Hematopoietic multipotent progenitor cell treated with erythropoietin and hydrocortisone succinate and interleukin-3 and kit ligand, for 4 days (in vitro differentiated cells): ENCODE results near the gene TOP3B.
"Not testable (repeated sequence)": the region's sequence is repeated elsewhere in the genome, so short reads cannot be mapped to it uniquely, and the experiment has no call there.

Source experiments
- DNase-seq: peaks from one replicate; pipeline ENCODE4 v3.0.0-alpha.2; 2015

The TOP3B gene

DNA sequence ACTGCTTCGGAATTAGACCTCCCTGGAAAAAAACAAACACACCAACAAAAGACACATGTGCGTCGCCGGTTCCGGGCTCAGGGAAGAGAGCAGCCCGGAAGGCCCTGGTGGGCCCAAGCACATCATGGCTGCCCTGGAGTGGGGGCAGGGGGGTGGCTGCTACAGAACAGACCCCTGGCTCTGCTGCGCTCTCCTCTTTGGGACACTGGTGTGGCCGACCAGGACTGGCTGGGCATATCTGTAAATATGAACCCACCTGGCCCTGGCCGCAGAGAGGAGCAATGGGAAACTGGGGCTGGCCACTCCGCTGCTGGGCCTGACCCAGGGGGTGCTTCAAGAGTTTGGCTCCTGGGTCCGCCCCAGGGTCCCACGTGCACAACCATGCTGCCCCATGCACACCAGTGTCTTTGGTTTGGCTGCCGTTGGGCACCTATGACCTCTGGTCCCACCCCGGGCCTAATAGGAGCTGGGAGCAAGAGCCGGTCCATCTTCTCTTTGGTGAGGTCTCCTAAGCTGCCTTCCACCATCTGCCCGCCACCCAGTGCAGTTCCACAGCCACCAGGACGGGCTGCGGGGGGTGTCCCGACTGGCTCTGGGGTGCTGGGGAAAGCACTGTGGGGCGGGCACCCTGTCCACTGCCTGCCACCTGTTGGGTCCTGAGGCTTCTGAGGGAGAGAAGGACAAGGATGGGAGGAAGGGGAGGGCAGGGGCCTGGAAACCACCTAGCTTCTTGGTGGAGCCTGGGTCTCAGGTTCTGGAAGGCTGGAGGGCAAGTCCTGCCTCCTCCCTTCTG lies 60.0 kb downstream of the TOP3B start:
- DNase-seq, result no peak

DNA sequence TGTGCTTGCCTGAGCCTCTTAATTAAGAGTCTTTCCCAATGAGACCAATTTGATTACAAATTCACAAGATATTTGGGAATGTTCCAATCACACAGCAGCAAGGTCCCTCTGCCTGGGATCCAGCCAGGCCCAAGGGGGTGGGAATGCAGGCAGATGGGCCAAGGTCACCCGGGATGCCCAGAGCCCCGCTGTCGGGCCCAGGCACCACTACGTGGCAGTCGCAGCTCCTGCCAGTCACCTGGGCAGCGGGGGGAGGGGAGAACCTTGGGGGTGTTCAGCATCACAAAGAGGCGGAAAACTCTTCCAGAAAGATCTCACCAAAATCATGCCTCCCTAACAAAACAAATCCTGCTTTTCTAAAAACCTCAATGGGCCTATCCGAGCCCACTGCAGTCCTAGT lies 60.9 kb downstream of the TOP3B start:
- DNase-seq, result no peak

DNA sequence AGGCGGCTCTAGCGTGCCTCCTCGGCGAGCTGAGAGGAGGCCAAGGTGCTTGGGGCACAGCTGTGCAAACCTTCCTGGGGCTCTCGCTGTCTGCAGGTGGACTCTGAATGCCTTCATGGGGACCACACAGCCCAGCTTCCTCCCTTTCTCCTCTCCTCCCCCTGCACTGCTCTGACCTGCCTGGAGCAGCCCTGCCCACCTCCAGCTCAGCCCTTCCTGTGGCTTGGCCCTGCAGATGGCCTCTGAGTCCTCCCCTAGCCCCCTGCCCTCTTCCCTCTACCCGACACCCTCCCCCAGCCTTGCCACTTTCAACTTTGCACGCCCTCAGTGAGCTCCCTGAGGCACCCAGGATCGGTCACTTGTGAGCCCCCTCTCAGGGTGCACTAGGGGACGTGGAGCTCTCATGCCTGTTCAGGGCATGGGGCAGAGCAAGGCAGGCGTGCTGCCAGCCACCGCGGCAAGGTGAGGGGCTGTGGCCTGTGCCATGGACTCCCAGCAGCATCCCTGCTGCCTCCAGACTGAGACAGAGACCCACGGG lies 61.3 kb downstream of the TOP3B start:
- DNase-seq, result no peak

DNA sequence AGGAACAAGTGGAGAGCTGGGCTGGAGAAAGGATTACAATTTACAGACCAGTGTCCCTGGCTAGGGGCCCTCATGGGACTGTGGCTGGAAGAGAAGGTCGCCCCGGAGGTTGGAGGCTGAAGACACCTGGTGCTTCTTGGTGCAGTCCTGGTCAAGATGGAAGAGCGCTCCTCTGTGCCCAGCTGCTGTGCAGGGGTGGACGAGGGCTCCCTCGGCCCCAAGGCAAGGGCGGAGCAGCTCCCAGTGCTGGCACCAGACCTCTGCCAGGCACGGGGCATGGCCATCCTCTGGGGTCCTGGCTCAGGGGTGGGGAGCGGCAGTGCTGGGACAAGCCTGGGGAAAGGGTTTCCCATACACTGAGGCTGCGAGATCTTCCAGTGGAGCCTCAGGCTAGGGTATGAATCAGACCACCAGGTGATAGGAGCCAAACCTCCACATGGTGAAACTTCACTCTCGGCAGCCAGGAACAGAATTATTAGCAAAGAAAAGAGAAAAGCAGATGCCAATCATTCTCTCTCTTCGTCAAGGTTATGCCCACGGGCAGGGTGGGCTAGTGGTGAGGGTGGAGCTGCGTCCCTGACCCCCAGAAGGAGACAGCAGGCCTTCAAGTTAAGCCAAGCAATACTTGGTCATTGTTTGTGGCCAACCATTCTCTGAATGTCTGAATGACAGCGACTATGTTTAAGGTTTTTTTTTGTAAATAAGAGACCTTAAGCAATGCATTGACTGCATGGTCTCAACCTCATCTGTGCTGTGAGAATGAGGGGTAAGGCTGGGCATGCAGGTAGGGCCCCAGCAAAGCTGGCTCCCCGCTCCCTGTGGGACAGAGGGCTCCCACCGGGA lies 62.0 kb downstream of the TOP3B start:
- DNase-seq, result no peak

DNA sequence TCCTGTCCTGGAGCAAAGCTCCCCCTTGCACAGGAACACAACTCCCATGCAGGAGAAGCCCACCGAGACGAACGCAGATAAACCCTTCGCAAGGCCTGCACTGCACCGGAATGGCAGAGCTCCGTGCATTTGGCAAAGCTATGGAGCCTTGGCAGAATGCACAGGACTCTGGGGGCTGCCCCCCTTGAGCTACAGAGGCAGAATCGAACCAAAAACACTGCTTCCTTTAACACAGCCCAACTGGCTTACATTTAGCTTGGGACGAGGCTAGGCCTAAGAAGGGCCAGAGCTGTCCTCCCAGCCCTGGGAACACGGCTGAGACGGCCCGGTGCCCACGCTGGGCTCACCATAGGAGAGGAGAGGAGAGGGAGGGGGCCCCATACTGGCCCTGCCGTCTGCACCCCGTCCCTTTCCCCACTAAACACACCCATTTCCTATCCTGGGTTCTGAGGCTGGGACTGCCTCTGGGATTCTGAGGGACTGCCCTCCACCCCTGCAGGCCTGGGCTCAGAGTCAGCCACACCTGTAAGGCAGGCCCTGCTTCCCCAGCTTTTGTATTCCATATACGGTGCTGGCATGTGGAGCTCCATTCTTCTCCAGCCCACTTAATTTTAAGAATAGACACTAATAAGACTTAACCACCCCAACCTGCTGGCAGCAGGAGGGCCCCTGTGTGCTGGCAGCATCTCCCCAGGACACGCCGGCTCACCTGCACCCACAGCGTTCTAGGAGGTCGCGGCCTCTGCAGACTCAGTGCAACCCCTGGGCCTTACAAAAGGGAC lies 62.9 kb downstream of the TOP3B start:
- no peak for DNase-seq

DNA sequence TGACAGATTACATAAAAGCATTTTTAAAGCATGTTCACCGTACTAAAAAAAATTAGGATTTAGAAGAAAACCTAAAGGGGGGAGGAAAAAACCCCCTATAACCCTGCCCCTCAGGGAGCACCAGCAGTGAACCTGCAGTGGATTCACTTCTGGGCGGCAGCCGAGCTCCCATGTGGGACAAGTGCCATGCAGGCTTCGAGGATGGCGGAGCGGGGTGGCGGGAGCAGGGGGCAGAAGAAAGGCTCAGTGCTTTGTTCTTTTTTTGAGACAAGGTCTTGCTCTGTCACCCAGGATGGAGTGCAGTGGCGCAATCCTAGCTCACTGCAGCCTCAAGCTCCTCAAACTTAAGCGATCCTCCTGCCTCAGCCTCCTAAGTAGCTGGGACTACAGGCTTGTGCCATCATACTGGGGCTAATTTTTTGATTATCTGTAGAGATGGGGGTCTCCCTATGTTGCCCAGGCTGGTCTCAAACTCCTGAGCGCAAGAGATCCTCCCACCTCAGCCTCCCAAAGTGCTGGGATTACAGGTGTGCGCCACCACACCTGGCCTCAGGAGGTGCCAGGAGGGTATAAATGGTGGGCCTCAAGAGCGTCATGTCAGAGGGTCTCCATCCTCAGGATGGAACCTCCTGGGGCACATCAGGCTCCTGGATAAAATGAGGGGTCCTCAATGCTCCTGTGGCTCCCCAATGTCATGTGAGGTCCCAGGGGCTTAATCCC lies 64.0 kb downstream of the TOP3B start:
- DNase-seq, result no peak

DNA sequence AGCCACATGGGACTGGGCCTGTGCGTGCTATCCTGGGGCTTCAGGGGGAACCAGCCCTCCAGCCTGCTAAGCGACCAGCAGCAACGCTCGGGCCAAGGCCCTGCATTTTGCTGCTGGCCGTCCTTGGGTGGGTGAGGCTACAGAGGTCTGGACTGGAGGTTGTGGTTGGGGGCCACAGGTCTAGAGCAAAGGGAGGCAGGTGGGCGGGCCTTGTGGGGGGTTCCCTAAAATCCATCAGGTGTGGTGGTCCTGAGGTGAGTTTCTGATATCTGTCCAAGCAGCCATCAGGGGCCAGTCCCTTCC lies 64.7 kb downstream of the TOP3B start:
- DNase-seq, result no peak

DNA sequence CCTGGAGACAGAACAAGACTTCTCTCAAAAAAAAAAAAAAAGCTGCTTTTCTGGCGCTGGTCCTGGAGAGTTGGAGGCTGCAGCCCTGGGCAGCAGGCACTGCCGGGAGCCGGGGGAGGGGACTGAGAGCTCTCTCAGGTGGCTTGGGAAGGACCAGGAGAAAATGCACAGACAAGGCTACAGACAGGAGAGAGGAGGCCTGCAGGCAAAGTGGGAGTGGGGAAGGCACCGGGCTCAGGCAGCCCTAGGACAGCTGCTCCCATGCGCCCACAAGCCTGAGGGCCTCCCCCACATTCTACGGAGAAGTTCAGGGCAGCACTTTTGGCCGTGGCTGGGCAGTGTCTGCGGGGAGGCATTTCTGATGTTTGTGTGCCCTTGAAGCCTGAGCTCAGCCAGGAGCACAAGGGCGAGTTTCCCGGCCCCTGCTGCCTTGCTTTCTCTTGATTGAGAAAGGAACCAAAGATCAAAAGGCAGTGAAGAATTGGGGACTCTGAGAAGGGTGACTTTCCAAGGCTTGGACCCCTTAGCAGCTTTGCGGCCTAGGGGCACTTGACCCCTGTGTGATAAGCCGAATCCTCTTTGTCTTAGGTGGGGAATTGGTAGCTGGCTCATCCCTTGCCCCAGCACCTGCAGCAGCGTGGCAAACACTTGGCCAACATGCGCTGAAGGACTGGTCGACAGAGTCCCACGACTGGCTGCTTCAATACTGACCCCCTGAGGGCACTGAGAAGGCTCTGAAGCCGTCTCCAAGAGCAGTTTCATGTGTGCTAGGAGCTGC lies 65.2 kb downstream of the TOP3B start:
- no peak for DNase-seq

DNA sequence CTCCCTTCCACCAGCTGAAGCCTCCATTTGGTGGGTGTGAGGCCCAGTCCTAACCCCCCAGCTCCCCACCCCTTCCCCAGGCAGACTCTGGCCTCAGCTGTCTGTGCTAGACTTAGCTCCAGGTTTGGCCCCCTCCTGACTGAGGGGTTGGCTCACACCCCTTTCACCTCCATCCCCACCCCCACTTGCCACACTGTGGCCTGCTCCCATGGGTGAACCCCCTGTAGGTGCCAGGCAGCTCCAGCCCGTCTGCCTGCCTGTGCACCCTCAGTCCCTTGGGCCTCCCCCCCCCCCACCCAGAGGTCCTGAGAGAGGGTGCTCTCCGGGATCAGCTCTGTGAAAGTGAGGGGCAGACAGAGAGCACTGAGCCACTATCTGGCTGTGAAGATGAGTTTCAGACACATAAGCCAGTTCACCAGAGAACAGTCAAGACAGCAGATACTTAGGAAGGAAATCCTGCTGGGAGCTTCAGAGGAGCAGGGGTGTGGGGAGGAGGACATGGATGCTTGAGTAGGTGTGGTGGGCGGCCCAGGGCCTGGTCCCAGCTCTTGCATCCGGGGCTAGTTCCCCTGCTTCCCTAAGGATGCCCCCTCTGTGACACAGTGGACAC lies 66.2 kb downstream of the TOP3B start:
- DNase-seq, result no peak

DNA sequence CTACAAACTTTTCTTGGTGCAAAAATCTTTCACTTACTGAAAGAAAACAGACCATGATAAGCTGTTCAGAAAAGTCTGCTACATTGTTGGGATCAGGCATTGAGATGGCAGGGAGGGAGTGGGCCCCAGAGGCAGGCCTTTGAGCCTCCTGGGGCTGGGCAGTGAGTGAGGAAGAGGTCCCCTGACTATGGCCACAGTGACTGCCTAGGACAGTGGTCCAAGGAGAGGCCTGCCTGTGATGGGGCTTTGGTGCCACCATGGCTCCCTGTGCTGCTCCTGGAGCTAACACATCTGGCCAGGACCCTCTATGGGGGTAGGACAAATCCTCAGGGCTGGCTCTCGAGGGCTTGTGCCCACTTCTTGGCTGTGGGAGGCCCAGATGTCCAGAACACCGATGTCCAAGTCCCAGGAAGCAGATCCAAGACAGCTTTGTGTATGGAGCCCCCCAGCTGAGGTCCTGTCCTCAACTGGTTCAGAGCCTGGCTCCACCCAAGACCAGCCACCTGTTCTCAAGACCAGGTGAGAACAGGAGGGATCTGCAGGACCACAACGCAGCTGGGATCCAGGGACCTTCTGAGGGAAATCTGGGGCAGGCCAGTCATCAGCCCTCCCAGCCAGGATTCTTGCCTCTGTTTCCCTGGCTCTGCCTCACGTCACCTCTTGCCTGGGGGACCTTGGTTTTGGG lies 66.8 kb downstream of the TOP3B start:
- no peak for DNase-seq

DNA sequence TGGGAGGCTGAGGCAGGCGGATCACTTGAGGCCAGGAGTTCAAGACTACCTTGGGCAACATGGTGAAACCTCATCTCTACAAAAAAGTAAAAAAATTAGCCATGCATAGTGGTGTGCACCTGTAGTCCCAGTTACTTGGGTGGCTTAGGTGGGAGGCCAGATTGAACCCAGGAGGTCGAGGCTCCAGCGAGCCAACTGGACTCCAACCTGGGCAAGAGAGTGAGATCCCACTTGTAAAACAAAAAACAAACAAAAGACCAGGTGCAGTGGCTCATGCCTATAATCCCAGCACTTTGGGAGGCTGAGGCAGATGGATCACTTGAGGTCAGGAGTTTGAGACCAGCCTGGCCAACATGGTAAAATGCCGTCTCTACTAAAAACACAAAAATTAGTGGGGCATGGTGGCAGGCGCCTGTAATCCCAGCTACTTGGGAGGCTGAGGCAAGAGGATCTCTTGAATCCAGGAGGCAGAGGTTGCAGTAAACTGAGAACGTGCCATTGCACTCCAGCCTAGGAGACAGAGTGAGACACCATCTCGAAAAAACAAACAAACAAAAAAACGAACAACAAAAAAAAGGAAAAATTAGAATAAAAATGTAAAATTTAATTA lies 68.4 kb downstream of the TOP3B start:
- not testable (repeated sequence) for DNase-seq

DNA sequence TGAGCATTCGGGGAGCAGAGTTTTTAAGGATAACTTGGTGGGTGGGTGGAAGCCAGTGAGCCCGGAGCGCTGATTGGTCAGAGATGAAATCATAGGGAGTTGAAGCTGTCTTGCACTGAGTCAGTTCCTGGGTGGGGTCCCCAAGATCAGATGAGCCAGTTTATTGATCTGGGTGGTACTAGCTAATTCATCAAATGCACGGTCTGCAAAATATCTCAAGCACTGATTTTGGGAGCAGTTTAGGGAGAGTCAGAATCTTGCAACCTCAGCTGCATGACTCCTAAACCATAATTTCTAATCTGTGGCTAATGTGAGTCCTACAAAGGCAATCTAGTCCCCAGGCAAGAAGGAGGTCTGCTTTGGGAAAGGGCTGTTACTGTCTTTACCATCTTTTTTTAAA lies 72.2 kb downstream of the TOP3B start:
- DNase-seq, result not testable (repeated sequence)

DNA sequence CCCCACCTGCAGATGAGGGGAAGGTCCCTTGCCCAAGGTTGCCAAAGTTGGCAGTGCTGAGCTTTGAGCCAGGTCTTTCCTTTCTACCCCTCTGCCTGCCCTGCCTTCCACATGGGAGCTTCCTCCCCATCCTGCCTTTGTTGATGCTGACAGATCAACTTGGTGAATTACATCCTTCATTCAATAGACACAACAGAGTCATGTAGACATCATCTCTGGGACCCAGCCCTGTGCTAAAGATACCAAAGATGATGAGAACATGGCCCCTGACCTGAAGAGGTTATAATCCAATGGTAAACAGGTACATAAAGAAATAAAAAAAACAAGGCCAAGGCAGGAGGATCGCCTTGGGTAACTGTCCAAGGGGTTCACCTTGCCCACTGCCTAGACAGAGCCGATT lies 72.7 kb downstream of the TOP3B start:
- DNase-seq, result no peak

DNA sequence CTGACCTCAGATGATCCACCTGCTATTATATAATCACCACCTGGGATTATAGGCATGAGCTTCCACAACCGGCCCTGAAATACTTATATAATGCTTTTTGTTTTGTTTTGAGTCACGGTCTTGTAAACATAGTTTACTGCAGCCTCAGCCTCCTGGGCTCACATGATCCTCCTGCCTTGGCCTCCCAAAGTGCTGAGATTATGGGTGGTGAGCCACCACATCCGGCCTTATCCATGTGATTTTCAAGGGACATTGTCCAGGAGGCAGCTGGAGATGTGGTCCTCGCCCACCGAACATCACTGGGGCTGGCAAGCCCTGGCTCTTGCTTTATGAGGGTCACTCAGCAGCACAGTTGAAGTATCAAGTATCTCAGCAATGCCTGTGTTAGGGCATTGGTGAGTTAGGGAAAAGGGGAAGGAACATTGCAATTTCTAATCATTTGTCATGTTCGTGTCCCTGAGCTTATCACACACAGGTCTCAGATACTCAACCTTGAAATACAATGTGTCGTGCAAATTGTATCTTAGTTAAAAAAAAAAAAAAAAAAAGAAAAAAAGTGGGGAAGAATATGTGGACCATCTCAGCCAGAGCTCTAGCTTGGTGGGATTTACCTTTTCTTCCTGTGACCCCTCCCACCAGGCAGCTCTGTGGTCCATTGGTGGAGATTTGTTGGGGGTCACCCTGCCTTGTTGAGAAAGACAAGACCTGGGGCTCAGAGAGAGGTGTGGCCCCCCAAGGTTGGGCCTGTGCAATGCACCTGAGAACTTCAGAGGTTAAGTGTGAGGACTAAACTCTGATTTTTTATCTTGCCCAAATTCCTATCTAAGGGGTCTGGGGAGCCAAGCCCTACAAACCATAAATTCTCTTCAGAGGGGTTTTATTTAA lies 74.7 kb downstream of the TOP3B start:
- no peak for DNase-seq
